Keratinocyte (primary cell): Measurements from ENCODE around the gene MALRD1. TPM values are rescaled to one million over a fixed set of nuclear protein-coding genes. Genes with fewer than 3 reads are reported as not detected.

Experiments used
- DNase-seq: peaks from one replicate; pipeline ENCODE4 v3.0.0-alpha.2; 2011; ENCODE audit warnings: low read depth, missing footprints, low spot score
- FAIRE-seq: peaks from 2 replicates; lab custom pipeline; 2011; peaks lifted over from hg19 to GRCh38; lab: Jason Lieb, UNC
- H2AFZ ChIP-seq: 2 replicates; pipeline ENCODE4 v1.6.0; 2012; ENCODE audit warnings: low read length, control low read depth, inconsistent platforms; ENCODE audit not compliant: control insufficient read depth
- H3K27ac ChIP-seq: 2 replicates; pipeline ENCODE4 v1.5.1; 2011; ENCODE audit warnings: low read length; ENCODE audit not compliant: control insufficient read depth, insufficient read depth
- H3K27me3 ChIP-seq: 3 replicates; pipeline ENCODE4 v1.6.0; 2011; ENCODE audit warnings: low read length; ENCODE audit not compliant: control insufficient read depth, insufficient read depth; ENCODE audit errors: extremely low read depth
- H3K36me3 ChIP-seq, 2 experiments: 2 replicates in 1 of 2; 3 replicates in 1 of 2; pipeline ENCODE4 v1.5.1; 2011; ENCODE audit warnings: low read length in 2 of 2, mild to moderate bottlenecking in 1 of 2; ENCODE audit not compliant: control insufficient read depth in 2 of 2, insufficient read depth in 2 of 2; ENCODE audit errors: extremely low read depth in 1 of 2
- H3K4me1 ChIP-seq: 3 replicates; pipeline ENCODE4 v1.5.1; 2011; ENCODE audit warnings: low read length; ENCODE audit not compliant: control insufficient read depth, insufficient read depth; ENCODE audit errors: extremely low read depth
- H3K4me2 ChIP-seq: 3 replicates; pipeline ENCODE4 v1.6.0; 2011; ENCODE audit warnings: low read depth, low read length; ENCODE audit not compliant: control insufficient read depth, insufficient read depth; ENCODE audit errors: extremely low read depth
- H3K4me3 ChIP-seq, 3 experiments: fragments of 200-600 bp in 1 of 3; sonication (generic) in 1 of 3; 2 replicates in 2 of 3; 3 replicates in 1 of 3; pipeline ENCODE4 v1.5.1; 2011 to 2016; ENCODE audit warnings: low read length in 3 of 3, mild to moderate bottlenecking in 3 of 3, control low read depth in 2 of 3, inconsistent platforms in 1 of 3, low read depth in 1 of 3, mixed read lengths in 1 of 3, mixed run types in 1 of 3, moderate library complexity in 1 of 3; ENCODE audit not compliant: control insufficient read depth in 2 of 3, insufficient read depth in 2 of 3; ENCODE audit errors: extremely low read depth in 1 of 3
- H3K79me2 ChIP-seq: 2 replicates; pipeline ENCODE4 v1.6.0; 2012; ENCODE audit warnings: low read length; ENCODE audit not compliant: control insufficient read depth, insufficient read depth
- H3K9ac ChIP-seq: 3 replicates; pipeline ENCODE4 v1.6.0; 2011; ENCODE audit warnings: low read length; ENCODE audit not compliant: control insufficient read depth, insufficient read depth; ENCODE audit errors: extremely low read depth
- H3K9me1 ChIP-seq: 3 replicates; pipeline ENCODE4 v1.6.0; 2011; ENCODE audit warnings: low read length; ENCODE audit not compliant: control insufficient read depth, insufficient read depth; ENCODE audit errors: extremely low read depth
- H3K9me3 ChIP-seq: 2 replicates; pipeline ENCODE4 v1.5.1; 2012; ENCODE audit warnings: low read depth, low read length; ENCODE audit not compliant: control insufficient read depth
- H4K20me1 ChIP-seq: 3 replicates; pipeline ENCODE4 v1.6.0; 2011; ENCODE audit warnings: low read length; ENCODE audit not compliant: control insufficient read depth, insufficient read depth; ENCODE audit errors: extremely low read depth
- CTCF ChIP-seq, 3 experiments: IDR thresholded peaks in 1 of 3; conservative IDR thresholded peaks in 1 of 3; optimal IDR thresholded peaks in 1 of 3; 2 replicates in 2 of 3; 3 replicates in 1 of 3; pipeline versions ENCODE3 to v1.5.1; 2011; ENCODE audit warnings: low read length in 3 of 3, mild to moderate bottlenecking in 3 of 3, moderate library complexity in 2 of 3, control low read depth in 1 of 3, inconsistent platforms in 1 of 3; ENCODE audit not compliant: insufficient read depth in 2 of 3; ENCODE audit errors: extremely low read depth in 1 of 3
- EZH2 ChIP-seq: IDR thresholded peaks from one replicate; pipeline ENCODE4 v1.6.1; 2012; ENCODE audit warnings: inconsistent platforms, mild to moderate bottlenecking, low read length, moderate library complexity
- dilution Hi-C: fragments of 300-500 bp; cut with MboI; formaldehyde crosslinking; loops from one replicate; pipeline ENCODE4 v1.7.0; 2020; ENCODE audit warnings: low sequenced_read_pairs; ENCODE audit not compliant: extremely low pct_ligation_motif_present
- polyA plus RNA-seq, 5 experiments: library from polyadenylated mRNA; depleted of rRNA in 3 of 5; stranded (reverse) in 3 of 5; stranded (forward) in 1 of 5; unstranded in 1 of 5; fragments of >200 nt; gene quantifications; 1 replicate in 1 of 5; 2 replicates in 3 of 5; 3 replicates in 1 of 5; pipeline versions ENCODE4 v1.2.1 to v1.2.3, GENCODE V29; 2011 to 2012; ENCODE audit warnings: missing spikeins in 2 of 5, low read depth in 1 of 5, low replicate concordance in 1 of 5

Gene MALRD1
- polyA plus RNA-seq, 1 donor (not counting 4 experiments of a cell fraction or from before 2014, with no cell fraction given): not detected

GRCh38 chr10:19468413-19468812 lies 419.8 kb downstream of the MALRD1 start:
- Histone ChIP-seq H3K27me3 (no peaks in the 10 kb centered on the region), H2AFZ (no peak overlapping the region), H3K79me2 (no peaks in the 10 kb centered on the region), H3K9me1 (no peaks in the 10 kb centered on the region), H3K4me2 (no peak overlapping the region), H3K36me3 (no peaks in the 10 kb centered on the region), H3K4me3 (no peak overlapping the region), H3K27ac (no peak overlapping the region), H3K9ac (no peak overlapping the region), H3K4me1 (no peaks in the 10 kb centered on the region), H3K9me3 (no peaks in the 10 kb centered on the region), H4K20me1 (no peaks in the 10 kb centered on the region)
- TF ChIP-seq EZH2 (no peak), CTCF (optimal IDR thresholded peaks at IDR 0.05 in 1 of 3, IDR thresholded peaks at IDR 0.05 in 1 of 3, conservative IDR thresholded peaks at IDR 0.05 in 1 of 3; ENCODE audit: extremely low read depth in 1 of 3, insufficient read depth in 2 of 3, low read length in 3 of 3) (no peak)
- no peak for DNase-seq
- FAIRE-seq: no peak
- dilution Hi-C loops: no loop called here

- DNase-seq (no peak), FAIRE-seq (no peak)
- dilution Hi-C loops: no loop called here
- no peaks in the 10 kb centered on the region for H3K27me3 ChIP-seq
- H3K9me1 ChIP-seq: no peaks in the 10 kb centered on the region
- H3K79me2 ChIP-seq: no peaks in the 10 kb centered on the region
- H3K27ac ChIP-seq: no peak overlapping the region
- no peak overlapping the region for H3K4me2 ChIP-seq
- H3K36me3 ChIP-seq: no peaks in the 10 kb centered on the region
- H3K4me3 ChIP-seq: no peak overlapping the region
- no peaks in the 10 kb centered on the region for H4K20me1 ChIP-seq
- H3K9ac ChIP-seq: no peak overlapping the region
- H2AFZ ChIP-seq: no peak overlapping the region
- no peaks in the 10 kb centered on the region for H3K4me1 ChIP-seq
- no peaks in the 10 kb centered on the region for H3K9me3 ChIP-seq
- no peak for TF ChIP-seq EZH2
- no peak for TF ChIP-seq CTCF (optimal IDR thresholded peaks at IDR 0.05 in 1 of 3, IDR thresholded peaks at IDR 0.05 in 1 of 3, conservative IDR thresholded peaks at IDR 0.05 in 1 of 3; ENCODE audit: extremely low read depth in 1 of 3, insufficient read depth in 2 of 3, low read length in 3 of 3)
Observed at GRCh38 chr10:19469521-19469920, 420.9 kb downstream of the MALRD1 start.
